Measurements from ENCODE around the gene ZFAND2A. TPM values are rescaled to one million over a fixed set of nuclear protein-coding genes. Genes with fewer than 3 reads are reported as not detected.

The ZFAND2A gene
- total and polyA plus RNA-seq, 2 donors from 2014 or later: 21.9 to 27.6 TPM

DNA sequence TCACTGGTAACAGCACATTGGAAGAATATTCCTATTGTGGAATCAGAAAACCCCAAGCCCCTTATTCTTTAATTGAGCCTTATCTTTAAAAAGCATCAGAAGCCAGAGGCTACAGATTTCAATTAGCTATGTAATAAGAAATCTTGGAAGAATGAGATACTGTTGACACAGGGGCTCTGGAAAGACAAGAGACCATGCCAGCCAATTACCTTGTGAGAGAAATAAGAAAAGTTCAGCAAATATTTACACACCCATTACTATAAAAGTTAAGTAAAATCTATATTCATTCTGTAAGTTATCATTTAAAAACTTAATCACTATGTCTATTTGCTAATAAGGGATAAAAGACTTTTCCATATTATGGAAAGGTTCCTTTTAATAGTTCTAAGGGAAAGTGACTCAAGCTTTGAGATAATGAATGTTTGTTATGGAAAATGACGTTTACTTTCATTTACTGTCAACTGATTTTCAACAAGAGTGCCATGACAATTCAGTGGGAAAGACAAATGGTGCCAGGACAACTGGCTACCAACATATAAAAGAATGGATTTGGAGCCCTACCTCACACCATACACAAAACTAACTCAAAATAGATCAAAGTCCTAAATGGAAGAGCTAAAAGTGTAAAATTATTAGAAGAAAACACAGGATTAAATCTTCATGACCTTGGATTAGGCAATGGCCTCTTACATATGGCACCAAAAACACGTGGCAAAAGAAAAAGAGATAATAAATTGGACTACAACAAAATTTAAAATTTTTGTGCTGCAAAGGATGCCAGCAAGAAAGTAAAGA lies 28.3 kb downstream of the ZFAND2A start:
- FAIRE-seq: no peak
- no peak for DNase-seq
- TF ChIP-seq, protein P1, sequence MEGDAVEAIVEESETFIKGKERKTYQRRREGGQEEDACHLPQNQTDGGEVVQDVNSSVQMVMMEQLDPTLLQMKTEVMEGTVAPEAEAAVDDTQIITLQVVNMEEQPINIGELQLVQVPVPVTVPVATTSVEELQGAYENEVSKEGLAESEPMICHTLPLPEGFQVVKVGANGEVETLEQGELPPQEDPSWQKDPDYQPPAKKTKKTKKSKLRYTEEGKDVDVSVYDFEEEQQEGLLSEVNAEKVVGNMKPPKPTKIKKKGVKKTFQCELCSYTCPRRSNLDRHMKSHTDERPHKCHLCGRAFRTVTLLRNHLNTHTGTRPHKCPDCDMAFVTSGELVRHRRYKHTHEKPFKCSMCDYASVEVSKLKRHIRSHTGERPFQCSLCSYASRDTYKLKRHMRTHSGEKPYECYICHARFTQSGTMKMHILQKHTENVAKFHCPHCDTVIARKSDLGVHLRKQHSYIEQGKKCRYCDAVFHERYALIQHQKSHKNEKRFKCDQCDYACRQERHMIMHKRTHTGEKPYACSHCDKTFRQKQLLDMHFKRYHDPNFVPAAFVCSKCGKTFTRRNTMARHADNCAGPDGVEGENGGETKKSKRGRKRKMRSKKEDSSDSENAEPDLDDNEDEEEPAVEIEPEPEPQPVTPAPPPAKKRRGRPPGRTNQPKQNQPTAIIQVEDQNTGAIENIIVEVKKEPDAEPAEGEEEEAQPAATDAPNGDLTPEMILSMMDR (IDR thresholded peaks at IDR 0.05; ENCODE audit: borderline replicate concordance, extremely low read depth, insufficient read depth): no peak
- Histone ChIP-seq H3K4me1 (ENCODE audit: control insufficient read depth in 2 of 3, insufficient read depth in 2 of 3, low read depth in 1 of 3, low read length in 3 of 3) (peaks cover 0 to under 1% (median 0%) of the 10 kb centered on the region in 3 donors), H3K4me3 (ENCODE audit: low read length in 3 of 3) (no peak overlapping the region), H3K27ac (ENCODE audit: low read depth in 2 of 2, low read length in 2 of 2) (no peak overlapping the region), H3K27me3 (ENCODE audit: control insufficient read depth, insufficient read depth, low read length) (no peaks in the 10 kb centered on the region), H3K9ac (ENCODE audit: low read length in 3 of 3) (no peak overlapping the region), H3K9me3 (ENCODE audit: control insufficient read depth in 2 of 3, insufficient read depth in 1 of 3, low read length in 3 of 3) (no peaks in the 10 kb centered on the region), H3K36me3 (ENCODE audit: control insufficient read depth in 2 of 3, insufficient read depth in 3 of 3, low read length in 3 of 3) (no peaks in the 10 kb centered on the region)
- intact Hi-C loops (cut with DNase I): no loop called here

DNA sequence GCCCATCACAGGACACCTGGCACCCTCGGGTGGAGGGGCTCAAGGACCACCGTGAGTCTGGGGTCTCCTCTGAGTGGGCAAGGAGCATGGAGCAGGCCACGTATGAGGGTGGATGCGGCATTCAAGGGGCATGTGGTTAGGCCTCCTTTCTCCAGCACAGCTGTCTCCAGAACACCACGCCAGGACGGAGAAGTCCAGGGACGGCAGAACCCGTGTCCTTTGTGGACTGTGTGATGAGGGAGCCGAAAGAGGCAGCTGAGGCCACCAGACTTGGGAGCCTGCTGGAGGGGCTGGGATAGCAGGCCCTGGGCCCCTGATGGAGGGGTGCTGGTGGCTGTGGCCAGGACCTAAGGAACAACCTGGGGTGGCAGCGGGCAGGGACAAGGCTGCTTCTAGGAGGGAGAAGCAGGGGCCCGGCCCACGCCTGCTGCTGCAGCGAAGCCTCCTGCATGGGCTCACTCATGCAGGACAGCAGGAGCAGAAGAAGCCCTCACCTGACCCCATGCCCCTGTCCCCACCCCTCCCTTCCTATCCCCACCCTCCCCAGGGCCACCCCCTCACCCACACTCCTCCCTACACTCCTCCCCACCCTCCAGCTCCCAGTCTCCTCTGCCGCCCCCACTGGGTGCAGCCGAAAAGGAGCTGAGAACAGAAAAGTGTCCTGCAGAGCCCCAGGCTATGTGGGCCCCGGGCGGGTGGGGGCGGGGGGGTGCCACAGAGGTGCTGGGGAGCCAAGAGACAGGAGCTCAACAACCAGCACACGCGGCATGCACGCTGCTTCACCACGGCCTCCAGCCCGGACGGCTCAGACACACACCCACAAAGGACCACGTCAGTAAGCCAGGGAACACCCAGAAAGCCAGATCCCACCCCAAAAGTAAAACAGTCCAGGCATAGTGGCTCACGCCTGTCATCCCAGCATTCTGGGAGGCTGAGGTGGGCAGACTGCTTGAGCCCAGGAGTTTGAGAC lies 29.7 kb downstream of the ZFAND2A start:
- no peak for FAIRE-seq
- intact Hi-C loops (cut with DNase I): no loop called here
- peak in 1 of 5 donors; percentile 60 for DNase-seq
- Histone ChIP-seq H3K27me3 (ENCODE audit: control insufficient read depth, insufficient read depth, low read length) (no peaks in the 10 kb centered on the region), H3K4me1 (ENCODE audit: control insufficient read depth in 2 of 3, insufficient read depth in 2 of 3, low read depth in 1 of 3, low read length in 3 of 3) (no peaks in the 10 kb centered on the region), H3K9me3 (ENCODE audit: control insufficient read depth in 2 of 3, insufficient read depth in 1 of 3, low read length in 3 of 3) (no peaks in the 10 kb centered on the region), H3K4me3 (ENCODE audit: low read length in 3 of 3) (no peak overlapping the region), H3K36me3 (ENCODE audit: control insufficient read depth in 2 of 3, insufficient read depth in 3 of 3, low read length in 3 of 3) (no peaks in the 10 kb centered on the region), H3K9ac (ENCODE audit: low read length in 3 of 3) (no peak overlapping the region), H3K27ac (ENCODE audit: low read depth in 2 of 2, low read length in 2 of 2) (no peak overlapping the region)
- TF ChIP-seq, protein P1 (IDR thresholded peaks at IDR 0.05; ENCODE audit: borderline replicate concordance, extremely low read depth, insufficient read depth): no peak

DNA sequence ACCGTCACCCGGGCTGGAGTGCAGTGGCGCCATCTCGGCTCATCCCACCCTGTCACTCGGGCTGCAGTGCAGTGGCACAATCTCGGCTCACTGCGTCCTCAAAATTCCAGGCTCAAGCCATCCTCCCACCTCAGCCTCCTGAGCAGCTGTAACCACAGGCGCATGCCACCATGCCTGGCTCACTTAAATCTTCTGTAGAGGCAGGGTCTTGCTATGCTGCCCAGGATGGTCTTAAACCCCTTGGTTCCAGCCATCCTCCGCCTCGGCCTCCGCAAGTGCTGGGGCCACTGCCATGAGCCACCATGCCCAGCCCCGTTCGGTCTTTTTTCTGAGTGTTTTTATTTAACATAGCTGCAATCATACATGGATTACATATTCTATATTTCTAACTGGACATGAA lies 30.6 kb downstream of the ZFAND2A start:
- Histone ChIP-seq H3K27me3 (ENCODE audit: control insufficient read depth, insufficient read depth, low read length) (no peaks in the 10 kb centered on the region), H3K4me1 (ENCODE audit: control insufficient read depth in 2 of 3, insufficient read depth in 2 of 3, low read depth in 1 of 3, low read length in 3 of 3) (no peaks in the 10 kb centered on the region), H3K36me3 (ENCODE audit: control insufficient read depth in 2 of 3, insufficient read depth in 3 of 3, low read length in 3 of 3) (no peaks in the 10 kb centered on the region), H3K4me3 (ENCODE audit: low read length in 3 of 3) (no peak overlapping the region), H3K27ac (ENCODE audit: low read depth in 2 of 2, low read length in 2 of 2) (no peak overlapping the region), H3K9ac (ENCODE audit: low read length in 3 of 3) (no peak overlapping the region), H3K9me3 (ENCODE audit: control insufficient read depth in 2 of 3, insufficient read depth in 1 of 3, low read length in 3 of 3) (no peaks in the 10 kb centered on the region)
- DNase-seq (peak in 1 of 5 donors; percentile 37), FAIRE-seq (no peak)
- TF ChIP-seq, protein P1 (IDR thresholded peaks at IDR 0.05; ENCODE audit: borderline replicate concordance, extremely low read depth, insufficient read depth): no peak
- intact Hi-C loops (cut with DNase I): no loop called here
